Endothelial cell of umbilical vein (primary cell): ENCODE data around the gene NELFB. TPM values are rescaled to one million over a fixed set of nuclear protein-coding genes. Genes with fewer than 3 reads are reported as not detected.

Experiments
- BruUV-seq: library from RNA; stranded (reverse); fragments of 400-500 nt; replicated peaks from 2 replicates; lab custom pipeline; 2021; lab: Mats Ljungman, UMichigan
- CTCF ChIA-PET: fragments of 300-600, 350-600 bp; sonication (Branson Sonifier 250); formaldehyde crosslinking; loops from one replicate; lab custom pipeline; 2021; ENCODE audit warnings: antibody characterized with exemption, inconsistent platforms; lab: Charles Lee
- POLR2A ChIA-PET: fragments of 300-600, 350-600 bp; sonication (Branson Sonifier 250); formaldehyde crosslinking; loops from one replicate; lab custom pipeline; 2021; ENCODE audit warnings: antibody characterized with exemption, inconsistent platforms; lab: Charles Lee
- DNase-seq: peaks from one replicate; pipeline ENCODE4 v3.0.0-alpha.2; 2011; ENCODE audit warnings: low read depth, low spot score
- FAIRE-seq: peaks from 2 replicates; lab custom pipeline; 2011; peaks lifted over from hg19 to GRCh38; lab: Jason Lieb, UNC
- H2AFZ ChIP-seq: 2 replicates; pipeline ENCODE4 v1.6.0; 2012; ENCODE audit warnings: low read depth, low read length, control low read depth, inconsistent platforms
- H3K27ac ChIP-seq: 2 replicates; pipeline ENCODE4 v1.5.1; 2011; ENCODE audit warnings: low read depth, mild to moderate bottlenecking, control low read depth, low read length, moderate library complexity; ENCODE audit not compliant: insufficient read depth
- H3K27me3 ChIP-seq, 2 experiments: 2 replicates each; pipeline versions ENCODE4 v1.6.0 to v1.6.1; 2011; ENCODE audit warnings: low read length in 2 of 2, mixed read lengths in 1 of 2; ENCODE audit not compliant: control insufficient read depth in 2 of 2, insufficient read depth in 2 of 2
- H3K36me3 ChIP-seq, 2 experiments: 2 replicates in 1 of 2; 3 replicates in 1 of 2; pipeline ENCODE4 v1.5.1; 2011; ENCODE audit warnings: low read length in 2 of 2, mild to moderate bottlenecking in 1 of 2, moderate library complexity in 1 of 2; ENCODE audit not compliant: control insufficient read depth in 2 of 2, insufficient read depth in 2 of 2; ENCODE audit errors: extremely low read depth in 1 of 2
- H3K4me1 ChIP-seq: 3 replicates; pipeline ENCODE4 v1.5.1; 2011; ENCODE audit warnings: mild to moderate bottlenecking, low read length; ENCODE audit not compliant: control insufficient read depth, insufficient read depth; ENCODE audit errors: extremely low read depth
- H3K4me2 ChIP-seq: 2 replicates; pipeline ENCODE4 v1.6.1; 2011; ENCODE audit warnings: low read length, control low read depth, mixed read lengths; ENCODE audit not compliant: insufficient read depth
- H3K4me3 ChIP-seq, 3 experiments: fragments of 200-600 bp in 1 of 3; sonication (generic), shearing (Covaris generic) in 1 of 3; replicated peaks in 1 of 3; 2 replicates each; pipeline ENCODE4 v1.5.1; 2011 to 2016; ENCODE audit warnings: control low read depth in 3 of 3, low read length in 3 of 3, mild to moderate bottlenecking in 2 of 3, inconsistent platforms in 1 of 3, low read depth in 1 of 3, moderate library complexity in 1 of 3; ENCODE audit not compliant: insufficient read depth in 1 of 3
- H3K79me2 ChIP-seq: 2 replicates; pipeline ENCODE4 v1.6.0; 2012; ENCODE audit warnings: low read length, inconsistent platforms; ENCODE audit not compliant: control insufficient read depth, insufficient read depth
- H3K9ac ChIP-seq: replicated peaks from 2 replicates; pipeline ENCODE3; 2011; ENCODE audit warnings: low read length, control low read depth; ENCODE audit not compliant: insufficient read depth; ENCODE audit errors: extremely low read depth
- H3K9me1 ChIP-seq: replicated peaks from 3 replicates; pipeline ENCODE4 v1.6.0; 2011; ENCODE audit warnings: mild to moderate bottlenecking, low read length; ENCODE audit not compliant: control insufficient read depth, insufficient read depth; ENCODE audit errors: extremely low read depth
- H3K9me3 ChIP-seq: replicated peaks from 2 replicates; pipeline ENCODE4 v1.5.1; 2012; ENCODE audit warnings: low read length, inconsistent platforms; ENCODE audit not compliant: control insufficient read depth, insufficient read depth
- H4K20me1 ChIP-seq: replicated peaks from 2 replicates; pipeline ENCODE3; 2011; ENCODE audit warnings: mild to moderate bottlenecking, low read length; ENCODE audit not compliant: control insufficient read depth, insufficient read depth; ENCODE audit errors: extremely low read depth
- EZH2 ChIP-seq: IDR thresholded peaks from 2 replicates; pipeline ENCODE4 v1.6.1; 2012; ENCODE audit warnings: borderline replicate concordance, low read depth, mild to moderate bottlenecking, moderate library complexity, low read length, inconsistent platforms; ENCODE audit not compliant: severe bottlenecking
- GATA2 ChIP-seq: IDR thresholded peaks from 2 replicates; pipeline ENCODE4 v1.7.0; 2011; ENCODE audit warnings: low read depth, mild to moderate bottlenecking, moderate library complexity, mixed read lengths, low read length; ENCODE audit not compliant: insufficient read length, insufficient read depth
- MYC ChIP-seq: IDR thresholded peaks from one replicate; pipeline ENCODE4 v1.6.1; 2011; ENCODE audit warnings: mild to moderate bottlenecking, low read depth, low read length
- POLR2A ChIP-seq: IDR thresholded peaks from 2 replicates; pipeline ENCODE4 v1.6.1; 2012; ENCODE audit warnings: low read depth, mild to moderate bottlenecking, control low read depth, low read length
- POLR2AphosphoS5 ChIP-seq: IDR thresholded peaks from 2 replicates; pipeline ENCODE4 v1.6.1; 2012; ENCODE audit warnings: low read depth, mild to moderate bottlenecking, control low read depth, low read length, moderate library complexity; ENCODE audit not compliant: insufficient read depth
- dilution Hi-C: fragments of 300-500 bp; cut with MboI; formaldehyde crosslinking; loops from one replicate; pipeline ENCODE4 v1.15.0; 2019; ENCODE audit warnings: low sequenced_read_pairs; ENCODE audit not compliant: extremely low pct_ligation_motif_present
- intact Hi-C: fragments of 100-400 bp; cut with micrococcal nuclease; formaldehyde crosslinking; loops from one replicate; pipeline ENCODE4 v1.10.0; 2022
- polyA plus RNA-seq, 4 experiments: library from polyadenylated mRNA; depleted of rRNA in 3 of 4; stranded (reverse) in 3 of 4; unstranded in 1 of 4; fragments of >200 nt; gene quantifications; 2 replicates each; pipeline versions ENCODE4 v1.2.1 to v1.2.3, GENCODE V29; 2011 to 2012; ENCODE audit warnings: missing spikeins in 1 of 4
- total RNA-seq: library from RNA; stranded (reverse); gene quantifications from 2 replicates; pipeline ENCODE4 v1.2.3, GENCODE V29; 2021

The NELFB gene
- total and polyA plus RNA-seq, 2 donors (not counting 3 experiments of a cell fraction or from before 2014, with no cell fraction given), result 62.3 to 76.1 TPM

GRCh38 chr9:137223078-137223970 is 31.8 kb upstream of the NELFB start:
- dilution Hi-C loops, result no loop called here

GRCh38 chr9:137224830-137225694 is 30.1 kb upstream of the NELFB start, which contains the start of gene CYSRT1:
Gene CYSRT1, plus strand, starts transcription at chr9:137225174. Its CDS starts 448 bp downstream, at chr9:137225622.
- H3K27me3 ChIP-seq, result no peaks in the 10 kb centered on the region
- no peak for TF ChIP-seq GATA2
- no peak for TF ChIP-seq POLR2A
- no peaks in the 10 kb centered on the region for H3K9me1 ChIP-seq
- intact Hi-C loops (no loop called here), dilution Hi-C loops (no loop called here)
- no peaks in the 10 kb centered on the region for H3K9me3 ChIP-seq
- FAIRE-seq (no peak), DNase-seq (no peak)
- peak within 1 kb of the TSS; percentile 80 to 91 (median 82) for H3K4me3 ChIP-seq
- ChIA-PET CTCF (interaction anchor here (0.8 to 6.3 kb wide), 6 partner anchors 11 to 178 kb away, joined by 3 to 63 read pairs (median 4); partner anchors contain the start of gene NPDC1), POLR2A (no interaction called here)
- H3K4me2 ChIP-seq, result peak within 1 kb of the TSS; percentile 86
- H2AFZ ChIP-seq, result no peak within 1 kb of the TSS
- H3K27ac ChIP-seq, result no peak within 1 kb of the TSS
- H4K20me1 ChIP-seq, result no peaks in the 10 kb centered on the region
- no peaks in the 10 kb centered on the region for H3K79me2 ChIP-seq
- H3K4me1 ChIP-seq, result peaks cover 12% of the 10 kb centered on the region
- peak within 1 kb of the TSS; percentile 70 for H3K9ac ChIP-seq
- no peaks in the 10 kb centered on the region for H3K36me3 ChIP-seq
- BruUV-seq, result no TSS peak

More at GRCh38 chr9:137223078-137223970, 31.8 kb upstream of the NELFB start:
- peaks cover 18% of the 10 kb centered on the region for H3K4me1 ChIP-seq
- peak overlapping the region; percentile 70 for H3K9ac ChIP-seq
- H3K4me3 ChIP-seq, result peak overlapping the region; percentile 80 to 91 (median 82)
- no peaks in the 10 kb centered on the region for H3K79me2 ChIP-seq
- no peaks in the 10 kb centered on the region for H3K9me1 ChIP-seq
- FAIRE-seq (peak; percentile 96), DNase-seq (peak; percentile 98)
- POLR2A ChIA-PET, result interaction anchor here (0.6 to 1.9 kb wide), 6 partner anchors 17 to 377 kb away, joined by 3 to 10 read pairs (median 6); partner anchors contain the start of genes TPRN and TUBB4B
- H3K27ac ChIP-seq, result peak overlapping the region; percentile 68
- peak overlapping the region; percentile 86 for H3K4me2 ChIP-seq
- H3K36me3 ChIP-seq, result no peaks in the 10 kb centered on the region
- intact Hi-C loops, result loop anchor here (1.0 to 2.0 kb wide), 6 partner anchors 13 to 101 kb away; partner anchors contain the start of genes TPRN and TUBB4B
- no peaks in the 10 kb centered on the region for H3K27me3 ChIP-seq
- H4K20me1 ChIP-seq, result no peaks in the 10 kb centered on the region
- no peaks in the 10 kb centered on the region for H3K9me3 ChIP-seq
- CTCF ChIA-PET, result interaction anchor here (0.6 to 6.3 kb wide), 12 partner anchors 8 to 105 kb away, joined by 3 to 63 read pairs (median 8); partner anchors contain the start of genes NDOR1, SSNA1 and TMEM203
- no peak for TF ChIP-seq MYC
- peak; percentile 78 for TF ChIP-seq POLR2A
- no peak for TF ChIP-seq EZH2
- TF ChIP-seq POLR2AphosphoS5, result peak; percentile 88
- BruUV-seq, result TSS peak; percentile 95
- peak overlapping the region; percentile 95 for H2AFZ ChIP-seq
